Measurements from ENCODE around the gene OPN4. TPM values are rescaled to one million over a fixed set of nuclear protein-coding genes. Genes with fewer than 3 reads are reported as not detected.

The OPN4 gene
- total RNA-seq, 3 donors from 2014 or later (not counting 1 experiment from before 2014, with no cell fraction given), result not detected

DNA sequence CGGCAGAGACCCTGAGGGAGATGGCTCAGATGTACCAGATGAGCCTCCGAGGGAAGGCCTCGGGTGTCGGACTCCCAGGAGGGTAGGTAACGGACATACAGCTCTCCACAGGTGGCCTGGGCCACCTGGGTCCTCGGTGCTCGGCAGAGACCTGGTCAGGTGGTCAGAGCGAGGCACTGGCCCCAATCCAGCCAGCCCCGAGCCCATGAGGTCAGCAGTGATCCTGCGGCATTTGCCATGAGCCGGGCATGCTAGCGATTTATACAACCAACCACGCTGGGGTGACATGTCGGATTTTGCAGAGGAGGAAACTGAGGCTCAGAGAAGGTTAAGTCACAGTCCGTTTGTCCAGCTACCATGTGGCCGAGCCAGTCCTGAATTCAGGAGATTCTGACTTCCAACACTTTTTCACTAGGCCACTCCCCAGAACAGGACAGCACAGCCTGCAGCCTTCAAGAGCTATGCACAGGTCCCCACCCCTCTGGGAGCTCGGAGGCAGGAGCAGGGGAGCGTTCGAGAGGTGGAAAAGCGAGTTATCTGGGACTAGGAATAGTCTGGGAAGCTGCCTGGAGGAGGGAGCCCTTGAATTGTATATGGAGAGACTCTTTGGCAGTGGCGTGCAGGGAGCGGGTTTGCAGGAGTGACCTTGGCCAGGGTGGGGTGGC lies 27.5 kb downstream of the OPN4 start:
- Histone ChIP-seq H3K36me3 (ENCODE audit: control insufficient read depth, insufficient read depth, low read length) (no peaks in the 10 kb centered on the region), H3K27ac (ENCODE audit: low read length) (no peak overlapping the region), H3K4me3 (ENCODE audit: low read length) (no peak overlapping the region), H3K27me3 (ENCODE audit: control insufficient read depth, insufficient read depth, low read length) (no peaks in the 10 kb centered on the region), H3K4me1 (ENCODE audit: control insufficient read depth, insufficient read depth, low read length) (no peaks in the 10 kb centered on the region), H3K9me3 (ENCODE audit: control insufficient read depth, insufficient read depth, low read length) (no peaks in the 10 kb centered on the region)
- H3K4me1 Mint-ChIP-seq, result no peaks in the 10 kb centered on the region
- 85% methylated on average over 22 of the region's 22 CpGs for WGBS (ENCODE audit: insufficient coverage)
- intact Hi-C loops (cut with micrococcal nuclease), result no loop called here
- no peaks in the 10 kb centered on the region for H3K36me3 Mint-ChIP-seq
- H3K27me3 Mint-ChIP-seq (ENCODE audit: low read depth in 2 of 2), result no peaks in the 10 kb centered on the region
- no peak overlapping the region for H3K4me3 Mint-ChIP-seq
- ATAC-seq, result no peak
- no peak for DNase-seq
- no peak overlapping the region for H3K27ac Mint-ChIP-seq
- TF ChIP-seq, protein P1, sequence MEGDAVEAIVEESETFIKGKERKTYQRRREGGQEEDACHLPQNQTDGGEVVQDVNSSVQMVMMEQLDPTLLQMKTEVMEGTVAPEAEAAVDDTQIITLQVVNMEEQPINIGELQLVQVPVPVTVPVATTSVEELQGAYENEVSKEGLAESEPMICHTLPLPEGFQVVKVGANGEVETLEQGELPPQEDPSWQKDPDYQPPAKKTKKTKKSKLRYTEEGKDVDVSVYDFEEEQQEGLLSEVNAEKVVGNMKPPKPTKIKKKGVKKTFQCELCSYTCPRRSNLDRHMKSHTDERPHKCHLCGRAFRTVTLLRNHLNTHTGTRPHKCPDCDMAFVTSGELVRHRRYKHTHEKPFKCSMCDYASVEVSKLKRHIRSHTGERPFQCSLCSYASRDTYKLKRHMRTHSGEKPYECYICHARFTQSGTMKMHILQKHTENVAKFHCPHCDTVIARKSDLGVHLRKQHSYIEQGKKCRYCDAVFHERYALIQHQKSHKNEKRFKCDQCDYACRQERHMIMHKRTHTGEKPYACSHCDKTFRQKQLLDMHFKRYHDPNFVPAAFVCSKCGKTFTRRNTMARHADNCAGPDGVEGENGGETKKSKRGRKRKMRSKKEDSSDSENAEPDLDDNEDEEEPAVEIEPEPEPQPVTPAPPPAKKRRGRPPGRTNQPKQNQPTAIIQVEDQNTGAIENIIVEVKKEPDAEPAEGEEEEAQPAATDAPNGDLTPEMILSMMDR (IDR thresholded peaks at IDR 0.05), result no peak
- H3K9me3 Mint-ChIP-seq, result no peaks in the 10 kb centered on the region

- Mint-ChIP-seq H3K27ac (no peak overlapping the region), H3K36me3 (no peaks in the 10 kb centered on the region), H3K4me1 (no peaks in the 10 kb centered on the region), H3K4me3 (no peak overlapping the region), H3K27me3 (ENCODE audit: low read depth in 2 of 2) (no peaks in the 10 kb centered on the region), H3K9me3 (no peaks in the 10 kb centered on the region)
- WGBS (ENCODE audit: insufficient coverage), result 68% methylated on average over 2 of the region's 2 CpGs
- no peak overlapping the region for H3K27ac ChIP-seq (ENCODE audit: low read length)
- DNase-seq (no peak), ATAC-seq (no peak)
- H3K9me3 ChIP-seq (ENCODE audit: control insufficient read depth, insufficient read depth, low read length), result no peaks in the 10 kb centered on the region
- H3K4me3 ChIP-seq (ENCODE audit: low read length), result no peak overlapping the region
- H3K36me3 ChIP-seq (ENCODE audit: control insufficient read depth, insufficient read depth, low read length), result no peaks in the 10 kb centered on the region
- H3K27me3 ChIP-seq (ENCODE audit: control insufficient read depth, insufficient read depth, low read length), result no peaks in the 10 kb centered on the region
- intact Hi-C loops (cut with micrococcal nuclease), result no loop called here
- H3K4me1 ChIP-seq (ENCODE audit: control insufficient read depth, insufficient read depth, low read length), result no peaks in the 10 kb centered on the region
- TF ChIP-seq, protein P1 (IDR thresholded peaks at IDR 0.05), result no peak
These were observed 28.3 kb downstream of the OPN4 start for GRCh38 chr10:86682675-86683074.

- Histone ChIP-seq H3K4me1 (ENCODE audit: control insufficient read depth, insufficient read depth, low read length) (no peaks in the 10 kb centered on the region), H3K36me3 (ENCODE audit: control insufficient read depth, insufficient read depth, low read length) (no peaks in the 10 kb centered on the region), H3K27ac (ENCODE audit: low read length) (no peak overlapping the region), H3K4me3 (ENCODE audit: low read length) (no peak overlapping the region), H3K9me3 (ENCODE audit: control insufficient read depth, insufficient read depth, low read length) (no peaks in the 10 kb centered on the region), H3K27me3 (ENCODE audit: control insufficient read depth, insufficient read depth, low read length) (no peaks in the 10 kb centered on the region)
- TF ChIP-seq, protein P1 (IDR thresholded peaks at IDR 0.05), result no peak
- Mint-ChIP-seq H3K27me3 (ENCODE audit: low read depth in 2 of 2) (no peaks in the 10 kb centered on the region), H3K36me3 (no peaks in the 10 kb centered on the region), H3K27ac (no peak overlapping the region), H3K4me1 (peaks cover 0 to 10% of the 10 kb centered on the region in 2 donors), H3K4me3 (no peak overlapping the region), H3K9me3 (no peaks in the 10 kb centered on the region)
- ATAC-seq (no peak), DNase-seq (no peak)
- WGBS (ENCODE audit: insufficient coverage), result 71% methylated on average over 9 of the region's 9 CpGs
- intact Hi-C loops (cut with micrococcal nuclease), result no loop called here
These were observed 30.2 kb downstream of the OPN4 start for GRCh38 chr10:86684331-86685097.
